Activated naive CD4-positive, alpha-beta T cell treated with anti-CD3 and anti-CD28 coated beads, Interleukin-2, amount 10 ng/mL, durations not matched to agents 7 days and 5 days (primary cell): ENCODE measurements around the gene FNIP2.
"Not testable (repeated sequence)": the region's sequence is repeated elsewhere in the genome, so short reads cannot be mapped to it uniquely, and the experiment has no call there.

Source experiments
- CTCF ChIA-PET: fragments of 350-600 bp; sonication (Branson Sonifier 250); formaldehyde crosslinking; loops from one replicate; lab custom pipeline; 2021; ENCODE audit warnings: antibody characterized with exemption; lab: Charles Lee
- DNase-seq: peaks from one replicate; pipeline ENCODE4 v3.0.0-alpha.2; 2020
- H3K27ac Mint-ChIP-seq: one replicate; pipeline ENCODE4 v1.8.0; 2021; ENCODE audit warnings: mild to moderate bottlenecking, moderate library complexity, mixed read lengths
- H3K27me3 Mint-ChIP-seq: one replicate; pipeline ENCODE4 v1.8.0; 2021; ENCODE audit warnings: mild to moderate bottlenecking, mixed read lengths
- H3K36me3 Mint-ChIP-seq: one replicate; pipeline ENCODE4 v1.8.0; 2021; ENCODE audit warnings: mixed read lengths
- H3K4me1 Mint-ChIP-seq: one replicate; pipeline ENCODE4 v1.8.0; 2021; ENCODE audit warnings: mixed read lengths
- H3K4me3 Mint-ChIP-seq: one replicate; pipeline ENCODE4 v1.8.0; 2021; ENCODE audit warnings: mild to moderate bottlenecking, moderate library complexity, mixed read lengths
- H3K9me3 Mint-ChIP-seq: one replicate; pipeline ENCODE4 v1.8.0; 2021; ENCODE audit warnings: mixed read lengths

The FNIP2 gene

DNA sequence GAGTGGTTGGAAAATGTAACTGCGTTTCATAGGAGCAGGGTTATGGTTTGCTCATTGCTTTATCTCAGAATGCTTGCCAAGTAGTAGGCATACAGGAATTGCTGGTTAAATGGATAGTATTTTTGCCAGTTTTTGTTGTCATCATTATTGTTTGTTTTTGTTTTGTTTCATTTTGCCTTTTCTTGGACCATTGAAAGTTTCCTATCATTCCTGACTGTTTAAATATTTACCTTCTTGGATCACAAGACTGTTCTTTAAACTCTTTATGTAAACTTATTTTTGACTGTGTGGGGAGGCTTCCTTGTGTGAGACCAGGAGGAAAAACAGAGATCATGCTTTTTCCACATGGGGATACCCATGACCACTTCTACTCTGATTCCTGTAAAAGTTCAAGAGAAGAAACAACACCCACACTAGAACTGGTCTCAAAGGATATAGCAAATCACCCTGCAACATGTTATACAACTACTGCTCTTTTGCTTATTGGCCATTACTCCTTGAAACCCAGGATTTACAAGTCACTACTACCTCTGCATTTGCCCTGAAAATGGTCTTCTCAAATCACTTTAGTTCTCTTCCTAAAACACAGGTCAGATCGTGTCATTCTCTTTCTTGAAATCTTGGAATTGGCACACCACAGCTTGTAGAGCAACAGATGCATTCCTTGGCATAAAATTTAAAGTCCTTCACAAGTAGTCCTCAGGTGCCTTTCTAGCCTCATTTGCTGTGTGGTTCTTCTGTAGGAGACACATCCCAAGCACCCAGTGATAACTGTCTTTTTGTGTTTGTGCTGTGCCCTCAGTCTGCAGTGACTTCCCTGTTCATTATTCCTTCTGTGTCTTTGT, 51.3 kb downstream of the FNIP2 start:
- DNase-seq: no peak
- Mint-ChIP-seq H3K36me3 (no peaks in the 10 kb centered on the region), H3K4me3 (no peak overlapping the region), H3K4me1 (peaks cover 16% of the 10 kb centered on the region), H3K27ac (no peak overlapping the region), H3K9me3 (no peaks in the 10 kb centered on the region), H3K27me3 (no peaks in the 10 kb centered on the region)
- CTCF ChIA-PET: no interaction called here

DNA sequence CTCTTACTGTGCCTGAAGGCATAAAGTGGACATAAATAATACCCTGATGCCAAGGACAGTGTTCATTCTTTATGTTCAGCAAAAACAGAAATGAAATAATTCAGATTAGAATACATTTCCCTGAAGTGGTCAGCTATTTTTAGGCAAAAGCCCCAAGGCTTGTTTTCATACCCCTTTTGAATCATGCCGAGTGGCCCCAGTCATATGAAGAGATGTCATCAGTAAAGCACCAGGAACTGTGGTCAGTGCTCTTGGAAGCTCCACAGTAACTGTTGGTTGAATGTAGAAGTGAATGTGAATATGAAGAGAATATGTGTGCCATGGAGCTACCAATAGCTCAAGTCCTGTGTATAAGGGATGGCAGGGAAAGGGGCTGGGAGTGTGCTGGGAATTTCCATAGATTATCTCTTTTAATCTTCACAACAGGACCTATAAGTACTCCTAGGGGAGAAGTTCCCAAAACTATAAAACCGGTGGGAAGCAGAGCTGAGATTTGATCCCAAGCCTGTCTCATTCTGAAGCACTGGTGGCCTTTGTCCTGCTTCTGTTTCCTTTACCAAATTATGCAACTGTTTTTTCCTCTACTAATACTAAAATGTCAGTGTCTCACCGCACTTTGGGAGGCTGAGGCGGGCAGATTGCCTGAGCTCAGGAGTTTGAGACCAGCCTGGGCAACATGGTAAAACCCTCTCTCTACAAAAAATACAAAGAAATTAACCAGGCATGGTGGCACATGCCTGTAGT, 52.6 kb downstream of the FNIP2 start:
- H3K4me3 Mint-ChIP-seq: no peak overlapping the region
- DNase-seq: no peak
- no peak overlapping the region for H3K27ac Mint-ChIP-seq
- no peaks in the 10 kb centered on the region for H3K27me3 Mint-ChIP-seq
- H3K36me3 Mint-ChIP-seq: peaks cover 2% of the 10 kb centered on the region
- CTCF ChIA-PET: interaction anchor here (1.1 kb wide), 1 partner anchor 35 kb away, joined by 3 read pairs; no protein-coding TSS in a partner anchor
- H3K4me1 Mint-ChIP-seq: peaks cover 28% of the 10 kb centered on the region
- H3K9me3 Mint-ChIP-seq: no peaks in the 10 kb centered on the region

DNA sequence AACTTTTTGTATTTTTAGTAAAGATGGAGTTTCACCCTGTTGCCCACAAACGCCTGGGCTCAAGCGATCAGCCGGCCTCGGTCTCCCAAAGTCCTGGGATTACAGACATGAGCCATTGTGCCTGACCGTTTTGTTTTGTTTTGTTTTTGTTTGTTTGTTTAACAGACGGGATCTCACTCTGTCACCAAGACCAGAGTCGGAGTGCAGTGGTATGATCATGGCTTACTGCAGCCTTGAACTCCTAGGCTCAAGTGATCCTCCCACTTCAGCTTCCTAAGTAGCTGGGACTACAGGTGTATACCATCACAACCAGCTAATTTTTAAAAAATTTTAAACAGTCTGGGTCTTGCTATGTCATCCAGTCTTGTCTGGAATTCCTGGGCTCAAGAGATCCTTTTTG, 53.5 kb downstream of the FNIP2 start:
- peaks cover 33% of the 10 kb centered on the region for H3K4me1 Mint-ChIP-seq
- H3K27me3 Mint-ChIP-seq: no peaks in the 10 kb centered on the region
- CTCF ChIA-PET: no interaction called here
- DNase-seq: no peak
- no peak overlapping the region for H3K4me3 Mint-ChIP-seq
- H3K9me3 Mint-ChIP-seq: no peaks in the 10 kb centered on the region
- H3K27ac Mint-ChIP-seq: no peak overlapping the region
- peaks cover 3% of the 10 kb centered on the region for H3K36me3 Mint-ChIP-seq

DNA sequence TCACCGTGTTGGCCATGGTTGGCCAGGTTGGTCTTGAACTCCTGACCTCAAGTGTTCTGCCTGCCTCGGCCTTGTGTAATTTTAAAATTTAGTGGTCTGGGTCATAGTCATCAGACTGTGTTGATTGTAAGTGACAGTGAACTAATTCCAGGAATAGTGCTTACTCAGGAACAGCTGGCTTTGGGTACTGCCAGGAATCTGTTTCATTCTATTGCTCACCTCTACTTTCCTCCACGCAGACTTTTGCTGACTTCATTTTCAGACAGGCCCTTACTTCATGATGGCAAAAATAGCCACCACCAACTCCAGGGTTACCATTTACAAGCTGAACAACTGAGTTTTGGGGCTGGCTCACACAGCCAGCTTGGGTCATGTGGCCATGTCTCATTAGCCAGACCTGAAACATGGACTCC, 54.6 kb downstream of the FNIP2 start:
- H3K27me3 Mint-ChIP-seq: no peaks in the 10 kb centered on the region
- peaks cover 5% of the 10 kb centered on the region for H3K36me3 Mint-ChIP-seq
- H3K4me1 Mint-ChIP-seq: peaks cover 33% of the 10 kb centered on the region
- H3K27ac Mint-ChIP-seq: no peak overlapping the region
- H3K4me3 Mint-ChIP-seq: no peak overlapping the region
- no peak for DNase-seq
- CTCF ChIA-PET: interaction anchor here (1.0 to 1.2 kb wide), 2 partner anchors 9 to 28 kb away, joined by 3 read pairs; no protein-coding TSS in a partner anchor
- no peaks in the 10 kb centered on the region for H3K9me3 Mint-ChIP-seq

DNA sequence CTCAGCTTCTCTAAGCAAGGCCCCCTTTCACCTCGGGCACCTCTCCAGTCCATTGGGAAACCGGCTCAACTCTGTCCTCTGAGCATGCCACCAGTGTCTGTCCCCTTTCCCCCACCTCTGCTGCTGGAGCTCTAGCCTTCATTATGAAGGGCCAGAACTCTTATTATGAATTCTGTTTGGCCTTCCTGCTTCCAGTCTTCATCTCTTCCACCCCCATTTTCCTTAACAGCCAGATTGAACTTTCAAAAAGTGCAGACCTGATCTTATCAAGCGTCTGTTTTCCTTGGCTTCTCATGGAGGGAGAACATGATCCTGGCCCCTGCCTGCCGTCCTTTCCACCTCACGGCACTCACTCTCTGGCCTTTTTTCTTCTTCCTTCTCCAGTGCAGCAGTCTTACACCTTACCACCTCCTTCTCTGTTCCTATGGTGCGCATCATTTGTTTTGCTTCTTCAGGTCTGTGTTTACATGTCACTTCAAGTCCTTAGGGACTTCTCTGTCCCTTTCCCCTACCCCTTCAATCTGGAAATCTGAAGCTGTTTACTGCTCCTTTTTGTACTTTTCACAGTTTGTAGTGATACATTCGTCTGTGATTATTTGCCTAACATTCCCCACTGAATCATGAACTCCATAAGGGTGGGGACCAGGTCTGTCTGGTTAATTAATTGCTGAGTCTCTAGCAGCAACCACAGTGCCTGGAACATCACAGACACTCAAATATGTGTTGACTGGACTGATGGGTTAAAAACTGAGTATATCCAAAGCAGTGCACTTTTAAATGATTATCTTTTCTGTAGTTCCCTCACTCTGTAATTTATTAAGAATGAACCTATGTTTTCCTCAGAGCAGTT, 55.8 kb downstream of the FNIP2 start:
- CTCF ChIA-PET: no interaction called here
- no peaks in the 10 kb centered on the region for H3K27me3 Mint-ChIP-seq
- no peak overlapping the region for H3K4me3 Mint-ChIP-seq
- peaks cover 10% of the 10 kb centered on the region for H3K36me3 Mint-ChIP-seq
- H3K27ac Mint-ChIP-seq: no peak overlapping the region
- H3K4me1 Mint-ChIP-seq: peaks cover 33% of the 10 kb centered on the region
- no peak for DNase-seq
- H3K9me3 Mint-ChIP-seq: no peaks in the 10 kb centered on the region

DNA sequence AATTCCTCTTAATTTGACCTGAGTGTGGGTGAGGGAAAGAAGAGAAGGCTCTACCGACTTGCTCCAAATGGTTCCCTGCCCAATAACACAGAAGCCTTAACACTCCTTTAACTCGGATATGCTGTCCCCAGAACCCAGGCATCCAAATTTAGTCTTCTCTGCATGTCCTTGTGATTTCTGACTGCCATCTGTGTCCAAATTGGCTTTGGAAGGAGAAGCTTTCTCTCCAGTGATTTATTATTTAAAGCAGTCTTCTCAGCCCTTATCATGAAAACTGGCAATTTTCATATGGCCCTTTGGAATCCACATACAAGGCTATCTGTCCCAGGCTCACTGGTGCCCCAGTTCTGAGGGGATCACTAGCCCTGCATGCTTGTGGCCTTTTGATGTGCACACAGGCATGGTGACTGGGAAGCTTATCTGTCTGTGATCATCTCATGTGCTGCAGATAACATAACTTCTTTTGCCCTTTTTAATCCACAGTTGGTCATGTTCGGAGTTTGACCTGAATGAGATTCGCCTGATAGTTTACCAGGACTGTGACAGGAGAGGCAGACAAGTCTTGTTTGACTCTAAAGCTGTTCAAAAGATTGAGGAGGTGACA, 56.7 kb downstream of the FNIP2 start:
- Mint-ChIP-seq H3K9me3 (no peaks in the 10 kb centered on the region), H3K27ac (no peak overlapping the region), H3K4me3 (no peak overlapping the region), H3K4me1 (peaks cover 33% of the 10 kb centered on the region), H3K36me3 (peaks cover 15% of the 10 kb centered on the region), H3K27me3 (no peaks in the 10 kb centered on the region)
- DNase-seq: no peak
- CTCF ChIA-PET: no interaction called here

DNA sequence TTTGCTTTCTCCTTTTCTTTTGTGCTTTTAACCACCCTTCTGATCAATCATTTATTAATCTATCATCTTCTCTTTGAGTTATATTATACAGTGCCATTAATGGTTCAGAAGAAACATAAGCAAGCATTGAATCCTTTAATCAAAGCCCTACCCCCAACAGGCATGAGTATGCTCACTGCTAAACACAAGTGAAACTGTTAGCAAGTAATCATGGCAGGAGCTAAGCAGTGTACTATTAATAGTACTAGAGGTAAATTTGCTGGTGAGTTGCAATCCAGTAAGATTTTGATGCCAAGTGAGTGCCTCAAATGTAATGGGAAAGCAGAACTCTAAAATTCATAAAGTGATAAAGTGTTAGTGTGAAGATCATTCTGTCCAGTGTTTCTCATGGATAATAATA, 57.2 kb downstream of the FNIP2 start:
- Mint-ChIP-seq H3K27me3 (no peaks in the 10 kb centered on the region), H3K27ac (no peak overlapping the region), H3K4me3 (no peak overlapping the region), H3K4me1 (peaks cover 33% of the 10 kb centered on the region), H3K9me3 (no peaks in the 10 kb centered on the region), H3K36me3 (peaks cover 19% of the 10 kb centered on the region)
- CTCF ChIA-PET: interaction anchor here (0.9 kb wide), 1 partner anchor 26 kb away, joined by 3 read pairs; no protein-coding TSS in a partner anchor
- DNase-seq: no peak

DNA sequence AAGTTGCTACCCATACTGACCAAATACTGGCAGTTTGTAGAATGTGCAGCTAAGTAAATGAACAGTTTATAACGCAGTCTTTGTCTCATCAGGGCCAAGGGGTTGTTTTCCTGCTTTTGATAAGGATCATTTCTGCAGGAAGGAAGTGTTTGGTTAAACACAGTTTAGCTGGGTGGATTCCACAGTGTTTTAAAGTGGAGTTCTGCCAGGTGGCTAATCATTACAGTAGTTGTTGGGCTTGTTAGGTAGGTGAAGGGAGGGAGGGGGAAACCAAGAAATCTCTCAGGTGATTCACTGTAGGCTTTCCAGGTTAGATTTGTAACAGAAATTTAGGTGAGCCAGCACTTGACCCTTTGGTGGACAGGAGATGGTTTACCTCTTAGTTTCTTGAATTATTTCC, 58.1 kb downstream of the FNIP2 start:
- DNase-seq: no peak
- Mint-ChIP-seq H3K27me3 (no peaks in the 10 kb centered on the region), H3K4me3 (no peak overlapping the region), H3K36me3 (peaks cover 19% of the 10 kb centered on the region), H3K9me3 (no peaks in the 10 kb centered on the region), H3K27ac (no peak overlapping the region), H3K4me1 (peaks cover 31% of the 10 kb centered on the region)
- CTCF ChIA-PET: interaction anchor here (0.9 kb wide), 1 partner anchor 25 kb away, joined by 3 read pairs; no protein-coding TSS in a partner anchor

DNA sequence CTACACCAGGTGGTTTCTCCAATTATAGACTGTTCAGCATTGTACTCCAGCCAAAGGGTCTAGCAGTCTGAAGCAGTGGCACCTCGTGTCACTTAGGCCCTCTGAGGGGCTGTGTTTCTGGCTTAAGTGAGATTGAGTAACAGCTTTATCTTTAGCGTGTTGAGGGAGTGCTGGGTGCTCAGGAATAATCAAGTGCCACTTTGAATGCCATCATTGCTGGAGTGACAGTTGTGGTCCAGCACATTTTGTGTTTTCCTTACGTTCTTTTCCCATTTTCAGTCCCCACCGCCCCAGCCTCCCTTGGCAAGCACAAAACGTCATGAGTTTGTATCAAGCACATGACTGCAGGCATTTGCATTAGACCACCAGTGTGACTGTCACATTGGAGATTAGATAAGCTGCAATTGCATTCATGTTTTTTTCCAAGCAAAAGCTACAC, 58.7 kb downstream of the FNIP2 start:
- CTCF ChIA-PET: interaction anchor here (1.3 kb wide), 1 partner anchor 22 kb away, joined by 5 read pairs; no protein-coding TSS in a partner anchor

DNA sequence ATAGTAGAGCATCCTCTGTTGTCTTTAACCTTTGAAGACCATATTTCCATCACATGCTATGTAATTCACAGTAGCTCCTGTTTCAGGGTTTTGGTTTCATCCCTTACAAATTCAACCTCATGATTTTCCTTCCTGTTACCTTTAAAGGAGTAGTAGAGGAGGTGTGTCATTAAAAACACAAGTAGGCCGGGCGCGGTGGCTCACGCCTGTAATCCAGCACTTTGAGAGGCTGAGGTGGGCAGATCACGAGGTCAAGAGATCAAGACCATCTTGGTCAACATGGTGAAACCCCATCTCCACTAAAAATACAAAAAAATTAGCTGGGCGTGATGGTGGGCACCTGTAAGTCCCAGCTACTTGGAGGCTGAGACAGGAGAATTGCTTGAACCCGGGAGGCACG, 59.3 kb downstream of the FNIP2 start:
- H3K27me3 Mint-ChIP-seq, H3K27ac Mint-ChIP-seq, H3K9me3 Mint-ChIP-seq, DNase-seq, H3K4me3 Mint-ChIP-seq: not testable (repeated sequence)
- Mint-ChIP-seq H3K36me3 (peaks cover 23% of the 10 kb centered on the region), H3K4me1 (peaks cover 31% of the 10 kb centered on the region)
- CTCF ChIA-PET: interaction anchor here (1.3 kb wide), 1 partner anchor 21 kb away, joined by 5 read pairs; no protein-coding TSS in a partner anchor

More for the DNA sequence above, 58.7 kb downstream of the FNIP2 start:
- no peaks in the 10 kb centered on the region for H3K9me3 Mint-ChIP-seq
- peaks cover 31% of the 10 kb centered on the region for H3K4me1 Mint-ChIP-seq
- DNase-seq: no peak
- no peaks in the 10 kb centered on the region for H3K27me3 Mint-ChIP-seq
- peak overlapping the region; percentile 46 for H3K27ac Mint-ChIP-seq
- peaks cover 19% of the 10 kb centered on the region for H3K36me3 Mint-ChIP-seq
- no peak overlapping the region for H3K4me3 Mint-ChIP-seq

DNA sequence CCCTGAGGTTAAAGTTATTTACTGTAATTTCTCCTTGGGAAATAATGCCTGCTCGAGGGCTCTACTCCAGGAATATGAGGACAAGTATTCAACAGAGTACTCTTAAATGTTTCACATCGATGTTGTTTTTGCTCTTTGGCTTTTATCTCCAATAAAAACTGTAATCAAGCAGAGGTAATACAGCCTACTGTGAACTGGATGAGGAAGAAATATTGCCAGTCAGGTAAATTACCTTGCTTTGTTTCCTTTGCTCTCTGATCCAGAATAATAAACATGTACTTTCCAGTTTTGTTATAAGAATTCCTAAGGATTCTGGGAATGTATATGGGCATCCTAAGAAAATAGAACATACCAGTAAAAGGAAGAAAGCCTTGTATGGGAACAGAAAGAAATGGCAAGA, 60.4 kb downstream of the FNIP2 start:
- no peak overlapping the region for H3K4me3 Mint-ChIP-seq
- H3K9me3 Mint-ChIP-seq: no peaks in the 10 kb centered on the region
- peaks cover 31% of the 10 kb centered on the region for H3K4me1 Mint-ChIP-seq
- no peak for DNase-seq
- CTCF ChIA-PET: no interaction called here
- no peaks in the 10 kb centered on the region for H3K27me3 Mint-ChIP-seq
- H3K36me3 Mint-ChIP-seq: peaks cover 23% of the 10 kb centered on the region
- no peak overlapping the region for H3K27ac Mint-ChIP-seq

DNA sequence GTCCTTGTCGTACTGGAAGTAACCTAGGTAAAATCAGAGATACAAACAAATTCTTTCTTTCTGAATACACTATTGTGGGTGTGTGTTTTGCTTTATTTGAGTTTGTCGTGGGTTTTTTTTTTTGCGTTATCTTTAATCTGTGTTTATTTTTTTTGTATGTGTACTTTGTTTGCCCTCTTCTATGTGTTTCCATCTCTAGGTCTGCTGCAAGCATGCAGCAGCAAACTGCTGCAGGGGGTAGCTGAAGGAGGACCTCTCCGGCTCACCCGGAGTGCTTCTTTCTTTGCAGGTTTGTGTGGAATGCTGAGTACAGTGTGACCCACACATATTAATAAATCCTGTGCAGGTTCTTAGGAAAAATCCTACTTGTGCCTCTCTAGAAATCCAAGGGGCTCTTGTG, 64.8 kb downstream of the FNIP2 start:
- Mint-ChIP-seq H3K27ac (no peak overlapping the region), H3K4me1 (peaks cover 2% of the 10 kb centered on the region), H3K4me3 (no peak overlapping the region), H3K27me3 (no peaks in the 10 kb centered on the region), H3K9me3 (no peaks in the 10 kb centered on the region), H3K36me3 (peaks cover 32% of the 10 kb centered on the region)
- DNase-seq: no peak
- CTCF ChIA-PET: interaction anchor here (1.1 kb wide), 1 partner anchor 17 kb away, joined by 4 read pairs; no protein-coding TSS in a partner anchor

DNA sequence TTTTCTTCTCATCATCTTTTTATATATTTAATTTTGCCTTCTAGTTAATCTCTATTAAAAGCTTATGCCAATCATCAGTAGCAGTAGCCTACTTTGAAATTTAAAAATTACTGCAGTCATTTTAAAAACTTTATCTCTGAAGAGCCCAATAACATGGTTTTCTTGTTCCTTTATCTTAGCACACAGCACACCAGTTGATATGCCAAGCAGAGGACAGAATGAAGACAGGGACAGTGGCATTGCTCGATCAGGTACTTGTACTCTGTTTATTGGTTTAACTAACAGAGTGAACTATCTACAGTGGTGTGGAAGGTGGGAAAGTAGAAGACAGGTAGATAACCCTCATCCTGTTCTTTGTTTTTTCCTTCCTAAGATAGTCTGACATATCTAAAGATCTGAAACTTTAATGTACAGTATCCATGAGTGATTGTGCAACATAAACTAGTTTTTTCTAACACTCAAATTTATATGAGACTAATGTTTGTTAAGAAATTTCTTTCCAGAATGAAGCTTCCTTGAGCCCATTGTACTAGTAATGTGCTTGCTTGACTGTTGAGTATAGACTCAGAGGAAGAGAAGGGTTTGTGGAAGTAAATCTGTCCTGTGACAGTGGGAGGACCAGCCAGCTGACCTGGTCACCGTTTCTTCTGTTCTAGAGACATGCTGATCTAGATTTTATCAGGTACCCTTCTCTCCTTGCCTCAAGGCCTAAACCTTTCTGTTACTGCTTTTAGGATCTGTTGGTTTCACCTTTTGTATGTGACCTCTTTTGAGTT, 66.6 kb downstream of the FNIP2 start:
- CTCF ChIA-PET: no interaction called here
- H3K27ac Mint-ChIP-seq: peak overlapping the region; percentile 38
- no peaks in the 10 kb centered on the region for H3K27me3 Mint-ChIP-seq
- H3K9me3 Mint-ChIP-seq: no peaks in the 10 kb centered on the region
- peaks cover 27% of the 10 kb centered on the region for H3K36me3 Mint-ChIP-seq
- DNase-seq: no peak
- H3K4me1 Mint-ChIP-seq: peaks cover 2% of the 10 kb centered on the region
- no peak overlapping the region for H3K4me3 Mint-ChIP-seq
